HepG2 (cell line): ENCODE measurements around the gene PSAP. TPM values are rescaled to one million over a fixed set of nuclear protein-coding genes. Genes with fewer than 3 reads are reported as not detected.

ENCODE experiments used
- ATAC-seq: fragments of 200-7000 bp; cut with Tn5 transposase; 3 replicates; pipeline ENCODE4 v1.9.1; 2020; ENCODE audit warnings: mild to moderate bottlenecking, moderate library complexity
- BruUV-seq: library from RNA; stranded (reverse); fragments of 400-500 nt; replicated peaks from 2 replicates; lab custom pipeline; 2021; lab: Mats Ljungman, UMichigan
- CTCF ChIA-PET: fragments of 300-600 bp; formaldehyde crosslinking; extraction: SDS; loops from one replicate; lab custom pipeline; 2021; ENCODE audit warnings: low total read pairs, inconsistent platforms, low intra/inter-chr PET ratio; lab: Yijun Ruan, JAX
- POLR2A ChIA-PET: fragments of 350-600 bp; sonication (Branson Sonifier 250); formaldehyde crosslinking; loops from one replicate; lab custom pipeline; 2020; ENCODE audit warnings: antibody characterized with exemption, inconsistent platforms; lab: Yijun Ruan, JAX
- DNase-seq: peaks from one replicate; pipeline ENCODE4 v3.0.0-alpha.2; 2015; ENCODE audit warnings: low spot score
- FAIRE-seq: peaks from 3 replicates; lab custom pipeline; 2011; peaks lifted over from hg19 to GRCh38; lab: Jason Lieb, UNC
- H2AFZ ChIP-seq: one replicate; pipeline ENCODE4 v1.6.1; 2011; ENCODE audit warnings: low read length, inconsistent platforms
- H3K27ac ChIP-seq: fragments of 300-600 bp; 3 replicates; pipeline ENCODE4 v1.8.0; 2011; ENCODE audit warnings: mixed run types, mild to moderate bottlenecking, mixed read lengths, low read length, inconsistent platforms; ENCODE audit not compliant: insufficient read depth; ENCODE audit errors: extremely low read length
- H3K27me3 ChIP-seq, 2 experiments: fragments of 200-600 bp in 1 of 2; 2 replicates in 1 of 2; 3 replicates in 1 of 2; pipeline versions ENCODE4 v1.6.0 to v1.8.0; 2011; ENCODE audit warnings: low read length in 2 of 2, mild to moderate bottlenecking in 2 of 2, moderate library complexity in 2 of 2, inconsistent platforms in 1 of 2; ENCODE audit not compliant: insufficient read depth in 2 of 2, control insufficient read depth in 1 of 2
- H3K36me3 ChIP-seq, 2 experiments: fragments of 200-600 bp in 1 of 2; replicated peaks in 1 of 2; 2 replicates in 1 of 2; 3 replicates in 1 of 2; pipeline versions ENCODE4 v1.5.1 to v1.8.0; 2011; ENCODE audit warnings: low read length in 2 of 2, inconsistent platforms in 1 of 2; ENCODE audit not compliant: insufficient read depth in 2 of 2, control insufficient read depth in 1 of 2
- H3K4me1 ChIP-seq: 2 replicates; pipeline ENCODE4 v1.5.1; 2012; ENCODE audit warnings: low read length, inconsistent platforms; ENCODE audit not compliant: insufficient read depth
- H3K4me2 ChIP-seq: 2 replicates; pipeline ENCODE4 v1.6.0; 2011; ENCODE audit warnings: low read depth, low read length, inconsistent platforms
- H3K4me3 ChIP-seq, 3 experiments: fragments of 200-600 bp in 1 of 3; sonication (generic), shearing (Covaris generic) in 1 of 3; replicated peaks in 1 of 3; 2 replicates each; pipeline ENCODE4 v1.5.1; 2011 to 2016; ENCODE audit warnings: low read length in 3 of 3, inconsistent platforms in 2 of 3, low read depth in 2 of 3, mild to moderate bottlenecking in 2 of 3, control low read depth in 1 of 3, mixed read lengths in 1 of 3; ENCODE audit not compliant: insufficient read depth in 1 of 3
- H3K79me2 ChIP-seq: one replicate; pipeline ENCODE4 v1.6.1; 2011; ENCODE audit warnings: low read length, inconsistent platforms; ENCODE audit not compliant: insufficient read depth
- H3K9ac ChIP-seq: 2 replicates; pipeline ENCODE4 v1.6.0; 2011; ENCODE audit warnings: mild to moderate bottlenecking, low read depth, low read length, inconsistent platforms; ENCODE audit not compliant: insufficient read depth
- H3K9me3 ChIP-seq: 2 replicates; pipeline ENCODE4 v1.5.1; 2012; ENCODE audit warnings: mild to moderate bottlenecking, low read length
- H4K20me1 ChIP-seq: 2 replicates; pipeline ENCODE4 v1.6.0; 2011; ENCODE audit warnings: inconsistent platforms, mild to moderate bottlenecking, low read length, moderate library complexity; ENCODE audit not compliant: insufficient read depth
- AGO2 ChIP-seq: fragments of 200-400 bp; formaldehyde crosslinking; optimal IDR thresholded peaks from 2 replicates; pipeline ENCODE3; 2017; ENCODE audit warnings: mild to moderate bottlenecking, low read depth, low read length, moderate library complexity
- AKAP8 ChIP-seq: sonication (generic); formaldehyde crosslinking; IDR thresholded peaks from 2 replicates; pipeline ENCODE4 v1.5.1; 2020; ENCODE audit warnings: mild to moderate bottlenecking, missing genetic modification reagents
- DNMT1 ChIP-seq: sonication (generic); formaldehyde crosslinking; IDR thresholded peaks from 2 replicates; pipeline ENCODE4 v1.5.1; 2020; ENCODE audit warnings: mild to moderate bottlenecking, missing genetic modification reagents
- IRX3 ChIP-seq: sonication (generic); formaldehyde crosslinking; IDR thresholded peaks from 2 replicates; pipeline ENCODE4 v1.8.1; 2023; ENCODE audit warnings: mild to moderate bottlenecking, low read depth, missing genetic modification reagents, borderline replicate concordance
- MEIS1 ChIP-seq: sonication (generic); formaldehyde crosslinking; IDR thresholded peaks from 2 replicates; pipeline ENCODE4 v1.9.0; 2021; ENCODE audit warnings: mild to moderate bottlenecking, missing genetic modification reagents, moderate library complexity, borderline replicate concordance
- PITX1 ChIP-seq: sonication (generic); formaldehyde crosslinking; IDR thresholded peaks from 2 replicates; pipeline ENCODE4 v1.5.1; 2020; ENCODE audit warnings: mild to moderate bottlenecking, missing genetic modification reagents
- RBM22 ChIP-seq: fragments of 200-400 bp; formaldehyde crosslinking; optimal IDR thresholded peaks from 2 replicates; pipeline ENCODE3; 2017; ENCODE audit warnings: mild to moderate bottlenecking, low read length, moderate library complexity
- SRF ChIP-seq: IDR thresholded peaks from 2 replicates; pipeline ENCODE4 v1.6.1; 2011; ENCODE audit warnings: mild to moderate bottlenecking, low read depth, low read length, moderate library complexity
- TCF12 ChIP-seq, 2 experiments: fragments of 450-650 bp in 1 of 2; sonication (generic) in 1 of 2; formaldehyde crosslinking in 1 of 2; IDR thresholded peaks; 2 replicates each; pipeline versions ENCODE4 v1.6.1 to v1.8.0; 2017 to 2022; ENCODE audit warnings: antibody characterized with exemption in 1 of 2, mild to moderate bottlenecking in 1 of 2, missing genetic modification reagents in 1 of 2, moderate library complexity in 1 of 2
- TCF7 ChIP-seq: sonication (generic); IDR thresholded peaks from 2 replicates; pipeline ENCODE4 v1.6.1; 2016; ENCODE audit warnings: antibody characterized with exemption, low read depth
- ZEB1 ChIP-seq: IDR thresholded peaks from 2 replicates; pipeline ENCODE4 v1.6.1; 2012; ENCODE audit warnings: mild to moderate bottlenecking, low read depth, inconsistent platforms; ENCODE audit not compliant: insufficient replicate concordance
- ZFP90 ChIP-seq: sonication (generic); formaldehyde crosslinking; IDR thresholded peaks from 2 replicates; pipeline ENCODE4 v1.8.0; 2022; ENCODE audit warnings: missing genetic modification reagents, mild to moderate bottlenecking, inconsistent platforms, borderline replicate concordance
- ZNF296 ChIP-seq: sonication (generic); formaldehyde crosslinking; conservative IDR thresholded peaks from 2 replicates; pipeline ENCODE4 v1.5.0; 2020; ENCODE audit warnings: mild to moderate bottlenecking, missing genetic modification reagents
- WGBS: methylation state at CpG from one replicate; pipeline ENCODE4 v1.1.6; 2017; ENCODE audit warnings: low lambda C conversion rate; 5-methylcytosine and 5-hydroxymethylcytosine counted together
- in situ Hi-C: cut with HindIII; loops from 2 replicates; pipeline ENCODE4 v1.10.0; 2017; ENCODE audit warnings: low pct_unique_long_range_greater_than_20kb; ENCODE audit not compliant: extremely low pct_ligation_motif_present
- intact Hi-C: fragments of 100-400 bp; cut with micrococcal nuclease; formaldehyde crosslinking; loops from one replicate; pipeline ENCODE4 v1.10.0; 2022; ENCODE audit not compliant: unreplicated experiment
- polyA plus RNA-seq, 8 experiments: library from polyadenylated mRNA; depleted of rRNA in 3 of 8; stranded (reverse) in 7 of 8; unstranded in 1 of 8; fragments of >200 nt; fragmentation: Illumina TruSeq in 4 of 8; extraction: Trizol in 4 of 8; gene quantifications; 2 replicates each; pipeline versions ENCODE4 v1.2.1 to v1.2.3, GENCODE V29; 2011 to 2016; ENCODE audit warnings: low read depth in 4 of 8, missing spikeins in 1 of 8, mixed read lengths in 1 of 8; ENCODE audit not compliant: insufficient read depth in 1 of 8
- total RNA-seq, 5 experiments: library from RNA; depleted of rRNA; stranded (reverse); fragments of >200 nt; fragmentation: Illumina TruSeq; extraction: Trizol; gene quantifications; 2 replicates each; pipeline ENCODE4 v1.2.3, GENCODE V29; 2016; ENCODE audit warnings: low read depth in 1 of 5
- TF ChIP-seq, protein P1 (sequence below): IDR thresholded peaks from 2 replicates; pipeline ENCODE4 v1.6.1; 2016; ENCODE audit warnings: control low read depth
- TF ChIP-seq, protein P2 (sequence below): sonication (generic); formaldehyde crosslinking; conservative IDR thresholded peaks from 2 replicates; pipeline ENCODE4 v1.8.1; 2023; ENCODE audit warnings: missing genetic modification reagents
- TF ChIP-seq, protein P3 (sequence below): sonication (generic); formaldehyde crosslinking; IDR thresholded peaks from 2 replicates; pipeline ENCODE4 v1.9.0; 2021; ENCODE audit warnings: missing genetic modification reagents, borderline replicate concordance
- TF ChIP-seq, protein P4 (sequence below): sonication (generic); formaldehyde crosslinking; IDR thresholded peaks from 2 replicates; pipeline ENCODE4 v1.5.1; 2020; ENCODE audit warnings: missing genetic modification reagents, mild to moderate bottlenecking, borderline replicate concordance
- TF ChIP-seq, protein P5 (sequence below): IDR thresholded peaks from 2 replicates; pipeline ENCODE4 v1.6.1; 2016; ENCODE audit warnings: missing genetic modification reagents, missing compliant biosample characterization

Gene PSAP
- total and polyA plus RNA-seq, 2 of the 13 experiments (the other 11 are each of a cell fraction or from before 2014, with no cell fraction given), result 323 to 643 TPM

- WGBS, result 95% methylated on average over 15 of the region's 26 CpGs
- ATAC-seq, result peak; percentile 27; the same call in 2 of the 3 replicates
- CTCF ChIA-PET, result no interaction called here
- peaks cover 32 to 45% of the 10 kb centered on the region in 2 experiments for H3K36me3 ChIP-seq
- no peak overlapping the region for H3K4me3 ChIP-seq
- no peaks in the 10 kb centered on the region for H3K27me3 ChIP-seq
- no peak overlapping the region for H2AFZ ChIP-seq
- no peak overlapping the region for H3K27ac ChIP-seq
- H3K9me3 ChIP-seq, result no peaks in the 10 kb centered on the region
- no peaks in the 10 kb centered on the region for H3K79me2 ChIP-seq
- no peak overlapping the region for H3K4me2 ChIP-seq
- in situ Hi-C loops, result no loop called here
- no peaks in the 10 kb centered on the region for H4K20me1 ChIP-seq
- DNase-seq, result no peak
- FAIRE-seq, result no peak
- H3K9ac ChIP-seq, result no peak overlapping the region
- intact Hi-C loops, result loop anchor here (5.0 kb wide), 1 partner anchor 43 kb away; the partner anchor contains the start of gene VSIR
- BruUV-seq, result no TSS peak
- no peaks in the 10 kb centered on the region for H3K4me1 ChIP-seq
- POLR2A ChIA-PET, result interaction anchor here (1.4 kb wide), 1 partner anchor 9 kb away, joined by 3 read pairs; no protein-coding TSS in a partner anchor
- no peak for TF ChIP-seq PITX1 (CRISPR knock-in tag)
- no peak for TF ChIP-seq MEIS1 (CRISPR knock-in tag)
- no peak for TF ChIP-seq ZEB1
- TF ChIP-seq, protein P1, sequence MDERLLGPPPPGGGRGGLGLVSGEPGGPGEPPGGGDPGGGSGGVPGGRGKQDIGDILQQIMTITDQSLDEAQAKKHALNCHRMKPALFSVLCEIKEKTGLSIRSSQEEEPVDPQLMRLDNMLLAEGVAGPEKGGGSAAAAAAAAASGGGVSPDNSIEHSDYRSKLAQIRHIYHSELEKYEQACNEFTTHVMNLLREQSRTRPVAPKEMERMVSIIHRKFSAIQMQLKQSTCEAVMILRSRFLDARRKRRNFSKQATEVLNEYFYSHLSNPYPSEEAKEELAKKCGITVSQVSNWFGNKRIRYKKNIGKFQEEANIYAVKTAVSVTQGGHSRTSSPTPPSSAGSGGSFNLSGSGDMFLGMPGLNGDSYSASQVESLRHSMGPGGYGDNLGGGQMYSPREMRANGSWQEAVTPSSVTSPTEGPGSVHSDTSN (CRISPR knock-in tag), result no peak
- no peak for TF ChIP-seq TCF7
- TF ChIP-seq, protein P2, sequence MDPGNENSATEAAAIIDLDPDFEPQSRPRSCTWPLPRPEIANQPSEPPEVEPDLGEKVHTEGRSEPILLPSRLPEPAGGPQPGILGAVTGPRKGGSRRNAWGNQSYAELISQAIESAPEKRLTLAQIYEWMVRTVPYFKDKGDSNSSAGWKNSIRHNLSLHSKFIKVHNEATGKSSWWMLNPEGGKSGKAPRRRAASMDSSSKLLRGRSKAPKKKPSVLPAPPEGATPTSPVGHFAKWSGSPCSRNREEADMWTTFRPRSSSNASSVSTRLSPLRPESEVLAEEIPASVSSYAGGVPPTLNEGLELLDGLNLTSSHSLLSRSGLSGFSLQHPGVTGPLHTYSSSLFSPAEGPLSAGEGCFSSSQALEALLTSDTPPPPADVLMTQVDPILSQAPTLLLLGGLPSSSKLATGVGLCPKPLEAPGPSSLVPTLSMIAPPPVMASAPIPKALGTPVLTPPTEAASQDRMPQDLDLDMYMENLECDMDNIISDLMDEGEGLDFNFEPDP (CRISPR knock-in tag), result no peak
- no peak for TF ChIP-seq TCF12 (IDR thresholded peaks at IDR 0.05)
- TF ChIP-seq TCF12 (CRISPR knock-in tag; IDR thresholded peaks at IDR 0.05), result no peak
- TF ChIP-seq ZNF296 (CRISPR knock-in tag), result no peak
- TF ChIP-seq, protein P3, sequence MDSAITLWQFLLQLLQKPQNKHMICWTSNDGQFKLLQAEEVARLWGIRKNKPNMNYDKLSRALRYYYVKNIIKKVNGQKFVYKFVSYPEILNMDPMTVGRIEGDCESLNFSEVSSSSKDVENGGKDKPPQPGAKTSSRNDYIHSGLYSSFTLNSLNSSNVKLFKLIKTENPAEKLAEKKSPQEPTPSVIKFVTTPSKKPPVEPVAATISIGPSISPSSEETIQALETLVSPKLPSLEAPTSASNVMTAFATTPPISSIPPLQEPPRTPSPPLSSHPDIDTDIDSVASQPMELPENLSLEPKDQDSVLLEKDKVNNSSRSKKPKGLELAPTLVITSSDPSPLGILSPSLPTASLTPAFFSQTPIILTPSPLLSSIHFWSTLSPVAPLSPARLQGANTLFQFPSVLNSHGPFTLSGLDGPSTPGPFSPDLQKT (CRISPR knock-in tag), result no peak
- TF ChIP-seq AGO2, result peak; percentile 96
- TF ChIP-seq DNMT1 (CRISPR knock-in tag), result no peak
- TF ChIP-seq, protein P4, sequence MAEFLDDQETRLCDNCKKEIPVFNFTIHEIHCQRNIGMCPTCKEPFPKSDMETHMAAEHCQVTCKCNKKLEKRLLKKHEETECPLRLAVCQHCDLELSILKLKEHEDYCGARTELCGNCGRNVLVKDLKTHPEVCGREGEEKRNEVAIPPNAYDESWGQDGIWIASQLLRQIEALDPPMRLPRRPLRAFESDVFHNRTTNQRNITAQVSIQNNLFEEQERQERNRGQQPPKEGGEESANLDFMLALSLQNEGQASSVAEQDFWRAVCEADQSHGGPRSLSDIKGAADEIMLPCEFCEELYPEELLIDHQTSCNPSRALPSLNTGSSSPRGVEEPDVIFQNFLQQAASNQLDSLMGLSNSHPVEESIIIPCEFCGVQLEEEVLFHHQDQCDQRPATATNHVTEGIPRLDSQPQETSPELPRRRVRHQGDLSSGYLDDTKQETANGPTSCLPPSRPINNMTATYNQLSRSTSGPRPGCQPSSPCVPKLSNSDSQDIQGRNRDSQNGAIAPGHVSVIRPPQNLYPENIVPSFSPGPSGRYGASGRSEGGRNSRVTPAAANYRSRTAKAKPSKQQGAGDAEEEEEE, result no peak
- TF ChIP-seq AKAP8 (CRISPR knock-in tag), result 0 out of 2 replicates have a peak, but pooled peaks have one; percentile 59
- TF ChIP-seq, protein P5, sequence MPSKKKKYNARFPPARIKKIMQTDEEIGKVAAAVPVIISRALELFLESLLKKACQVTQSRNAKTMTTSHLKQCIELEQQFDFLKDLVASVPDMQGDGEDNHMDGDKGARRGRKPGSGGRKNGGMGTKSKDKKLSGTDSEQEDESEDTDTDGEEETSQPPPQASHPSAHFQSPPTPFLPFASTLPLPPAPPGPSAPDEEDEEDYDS, result no peak
- no peak for TF ChIP-seq ZFP90 (CRISPR knock-in tag)
- TF ChIP-seq IRX3, result no peak
- peak; percentile 23 for TF ChIP-seq RBM22
- no peak for TF ChIP-seq SRF
Observed at GRCh38 chr10:71814922-71815411, 36.1 kb downstream of the PSAP start.
